Activated B cell treated with CpG ODN at 0.5 μM for 24 hours (primary cell): Measurements from ENCODE around the gene SLC38A5. TPM values are rescaled to one million over a fixed set of nuclear protein-coding genes. Genes with fewer than 3 reads are reported as not detected.

Source experiments
- ATAC-seq: fragments of 200-7000 bp; cut with Tn5 transposase; one replicate; pipeline ENCODE4 v1.10.0; 2021; ENCODE audit warnings: low read depth, mild to moderate bottlenecking, moderate library complexity
- CTCF ChIA-PET: fragments of 350-600 bp; sonication (Branson Sonifier 250); formaldehyde crosslinking; loops from one replicate; lab custom pipeline; 2021; ENCODE audit warnings: antibody characterized with exemption; lab: Charles Lee
- POLR2A ChIA-PET: fragments of 350-600 bp; sonication (Branson Sonifier 250); formaldehyde crosslinking; loops from one replicate; lab custom pipeline; 2021; ENCODE audit warnings: antibody characterized with exemption; lab: Charles Lee
- DNase-seq: peaks from one replicate; pipeline ENCODE4 v3.0.0; 2022
- H3K27ac Mint-ChIP-seq: one replicate; pipeline ENCODE4 v1.8.0; 2020; ENCODE audit warnings: mixed read lengths
- H3K27me3 Mint-ChIP-seq: one replicate; pipeline ENCODE4 v1.8.0; 2021; ENCODE audit warnings: mixed read lengths
- H3K36me3 Mint-ChIP-seq: one replicate; pipeline ENCODE4 v1.8.0; 2021; ENCODE audit warnings: low read depth, mixed read lengths
- H3K4me1 Mint-ChIP-seq: one replicate; pipeline ENCODE4 v1.8.0; 2021; ENCODE audit warnings: mixed read lengths
- H3K4me3 Mint-ChIP-seq: one replicate; pipeline ENCODE4 v1.8.0; 2020; ENCODE audit warnings: mild to moderate bottlenecking, mixed read lengths
- H3K9me3 Mint-ChIP-seq: one replicate; pipeline ENCODE4 v1.8.0; 2020; ENCODE audit warnings: mixed read lengths
- intact Hi-C: fragments of 100-400 bp; cut with micrococcal nuclease; formaldehyde crosslinking; loops from one replicate; pipeline ENCODE4 v1.15.1; 2024
- total RNA-seq: library from RNA; stranded (reverse); gene quantifications from 2 replicates; pipeline ENCODE4 v1.2.3, GENCODE V29; 2022
- TF ChIP-seq, protein P1 (sequence below): fragments of 200-600 bp; IDR thresholded peaks from one replicate; pipeline ENCODE4 v1.8.0; 2022; ENCODE audit warnings: antibody characterized with exemption, mild to moderate bottlenecking

Gene SLC38A5
- total RNA-seq, 1 donor from 2014 or later, result 23.5 TPM

DNA sequence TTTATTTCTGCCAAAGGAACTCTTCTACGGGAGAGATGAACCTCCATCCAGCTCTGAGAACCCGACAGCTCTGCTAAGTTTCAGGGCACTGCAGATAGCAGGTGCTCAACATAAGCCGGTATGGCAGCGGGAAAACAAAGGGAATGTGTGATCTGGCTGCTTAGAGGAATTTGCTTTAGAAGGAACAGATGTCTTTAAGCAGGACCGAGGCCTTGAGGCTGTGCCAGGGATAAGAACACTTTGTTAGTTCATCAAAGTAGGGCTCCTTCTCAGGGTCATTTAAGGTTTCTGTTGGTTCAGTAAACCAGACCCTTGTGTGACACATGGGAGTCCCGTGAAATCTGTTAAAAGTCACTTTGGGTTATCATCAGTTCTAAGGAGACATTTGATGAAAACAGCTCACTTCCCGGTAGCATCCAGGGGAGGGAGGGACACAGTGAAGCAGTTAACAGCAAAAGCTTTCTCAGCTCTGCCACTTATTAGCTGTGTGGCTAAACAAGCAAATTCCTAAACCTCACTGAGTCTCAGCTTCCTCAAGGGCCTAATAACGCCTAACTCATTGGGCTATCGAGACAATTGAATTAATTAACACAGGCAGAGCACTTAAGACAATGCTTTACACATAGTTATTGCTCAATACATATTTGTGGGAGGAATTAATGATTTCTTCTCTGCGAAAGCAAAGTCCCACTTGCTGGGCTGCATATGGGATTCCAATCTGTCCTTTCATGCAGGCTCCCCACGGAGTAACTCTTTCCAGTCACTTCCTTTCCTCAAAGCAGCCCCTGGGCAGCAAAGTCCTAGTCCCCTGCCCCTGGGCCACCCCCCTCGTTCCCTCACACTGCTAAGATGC is 3.0 kb upstream of the SLC38A5 start:
- no peak for ATAC-seq
- intact Hi-C loops, result no loop called here
- TF ChIP-seq, protein P1, sequence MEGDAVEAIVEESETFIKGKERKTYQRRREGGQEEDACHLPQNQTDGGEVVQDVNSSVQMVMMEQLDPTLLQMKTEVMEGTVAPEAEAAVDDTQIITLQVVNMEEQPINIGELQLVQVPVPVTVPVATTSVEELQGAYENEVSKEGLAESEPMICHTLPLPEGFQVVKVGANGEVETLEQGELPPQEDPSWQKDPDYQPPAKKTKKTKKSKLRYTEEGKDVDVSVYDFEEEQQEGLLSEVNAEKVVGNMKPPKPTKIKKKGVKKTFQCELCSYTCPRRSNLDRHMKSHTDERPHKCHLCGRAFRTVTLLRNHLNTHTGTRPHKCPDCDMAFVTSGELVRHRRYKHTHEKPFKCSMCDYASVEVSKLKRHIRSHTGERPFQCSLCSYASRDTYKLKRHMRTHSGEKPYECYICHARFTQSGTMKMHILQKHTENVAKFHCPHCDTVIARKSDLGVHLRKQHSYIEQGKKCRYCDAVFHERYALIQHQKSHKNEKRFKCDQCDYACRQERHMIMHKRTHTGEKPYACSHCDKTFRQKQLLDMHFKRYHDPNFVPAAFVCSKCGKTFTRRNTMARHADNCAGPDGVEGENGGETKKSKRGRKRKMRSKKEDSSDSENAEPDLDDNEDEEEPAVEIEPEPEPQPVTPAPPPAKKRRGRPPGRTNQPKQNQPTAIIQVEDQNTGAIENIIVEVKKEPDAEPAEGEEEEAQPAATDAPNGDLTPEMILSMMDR, result no peak
- no peak for DNase-seq
- Mint-ChIP-seq H3K27ac (no peak overlapping the region), H3K36me3 (peaks cover 17% of the 10 kb centered on the region), H3K9me3 (no peaks in the 10 kb centered on the region), H3K4me1 (peaks cover 26% of the 10 kb centered on the region), H3K4me3 (no peak overlapping the region), H3K27me3 (no peaks in the 10 kb centered on the region)
- ChIA-PET POLR2A (no interaction called here), CTCF (interaction anchor here (1.1 kb wide), 1 partner anchor 67 kb away, joined by 4 read pairs; no protein-coding TSS in a partner anchor)

DNA sequence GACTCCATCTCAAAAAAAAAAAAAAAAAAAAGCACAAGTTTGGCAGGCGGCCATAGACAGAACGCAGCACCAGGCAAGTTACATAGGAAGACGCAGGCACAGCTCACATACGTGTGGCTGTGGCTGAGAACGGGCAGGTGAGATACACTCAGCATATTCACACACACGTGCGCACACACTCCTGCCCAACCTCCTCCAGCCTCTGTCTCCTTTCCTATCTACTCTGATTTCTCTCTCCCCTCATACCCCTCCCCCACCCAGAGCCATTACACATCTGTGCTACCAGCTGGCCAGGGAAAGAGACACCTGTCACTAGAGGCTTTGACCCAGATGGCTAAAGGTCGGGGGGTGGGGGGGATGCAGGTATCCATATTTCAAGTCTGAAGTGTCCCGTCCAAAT is 2.2 kb upstream of the SLC38A5 start:
- ChIA-PET POLR2A (interaction anchor here (0.6 kb wide), 1 partner anchor 11 kb away, joined by 4 read pairs; no protein-coding TSS in a partner anchor), CTCF (no interaction called here)
- TF ChIP-seq, protein P1, result no peak
- ATAC-seq, result no peak
- Mint-ChIP-seq H3K9me3 (no peaks in the 10 kb centered on the region), H3K4me3 (no peak overlapping the region), H3K4me1 (peaks cover 22% of the 10 kb centered on the region), H3K27ac (no peak overlapping the region), H3K36me3 (peaks cover 11% of the 10 kb centered on the region), H3K27me3 (no peaks in the 10 kb centered on the region)
- no peak for DNase-seq
- intact Hi-C loops, result no loop called here

DNA sequence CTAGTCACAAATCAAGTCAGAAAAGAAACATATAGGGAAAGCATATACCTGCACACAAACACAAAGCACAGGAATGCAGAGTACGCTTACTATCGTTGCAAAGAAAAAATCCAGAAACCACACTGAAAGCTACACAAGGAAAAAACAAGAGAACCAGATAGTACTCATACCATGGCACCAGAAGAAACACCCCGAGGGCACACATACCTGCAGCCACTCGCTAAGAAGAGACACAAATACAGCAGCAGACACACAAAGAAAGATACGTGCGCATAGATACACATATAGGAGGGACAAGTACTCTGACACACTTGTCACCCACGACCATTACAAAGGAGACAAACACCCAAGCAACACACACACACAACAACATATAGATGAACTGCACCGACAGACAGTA is 1.4 kb upstream of the SLC38A5 start:
- intact Hi-C loops, result no loop called here
- Mint-ChIP-seq H3K36me3 (peaks cover 13% of the 10 kb centered on the region), H3K27ac (no peak overlapping the region), H3K9me3 (no peaks in the 10 kb centered on the region), H3K27me3 (no peaks in the 10 kb centered on the region), H3K4me3 (no peak overlapping the region), H3K4me1 (peaks cover 17% of the 10 kb centered on the region)
- CTCF ChIA-PET, result no interaction called here
- POLR2A ChIA-PET, result no interaction called here
- TF ChIP-seq, protein P1, result no peak
- ATAC-seq (no peak), DNase-seq (no peak)

DNA sequence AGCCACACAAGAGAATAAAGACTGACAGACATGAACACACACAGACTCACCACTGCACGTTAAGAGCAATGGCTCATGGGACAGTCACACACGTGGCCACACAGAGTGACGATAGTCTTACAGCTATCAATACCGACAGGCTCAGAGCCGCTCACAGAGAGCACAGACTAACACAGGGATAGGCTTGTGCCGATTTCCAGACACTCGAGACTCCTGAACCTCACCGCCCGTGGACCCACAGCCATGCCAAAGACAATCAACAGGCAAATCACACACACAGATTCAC is 716 bp upstream of the SLC38A5 start:
- no peak for ATAC-seq
- H3K27me3 Mint-ChIP-seq, result no peaks in the 10 kb centered on the region
- no peak for DNase-seq
- no peak overlapping the region for H3K4me3 Mint-ChIP-seq
- H3K9me3 Mint-ChIP-seq, result no peaks in the 10 kb centered on the region
- TF ChIP-seq, protein P1, result no peak
- H3K36me3 Mint-ChIP-seq, result peaks cover 7% of the 10 kb centered on the region
- H3K27ac Mint-ChIP-seq, result no peak overlapping the region
- CTCF ChIA-PET, result no interaction called here
- intact Hi-C loops, result no loop called here
- POLR2A ChIA-PET, result no interaction called here
- peaks cover 15% of the 10 kb centered on the region for H3K4me1 Mint-ChIP-seq
